MM.1S (cell line): Measurements from ENCODE around the gene PRM2.

Experiments used
- EZH2 ChIP-seq: fragments of 300-600 bp; sonication (generic); optimal IDR thresholded peaks from 2 replicates; pipeline ENCODE3; 2017; ENCODE audit warnings: low read depth, mild to moderate bottlenecking, antibody characterized with exemption, low read length, mixed read lengths
- EZH2phosphoT487 ChIP-seq: fragments of 300-600 bp; sonication (generic); IDR thresholded peaks from 2 replicates; pipeline ENCODE4 v1.6.1; 2018; ENCODE audit warnings: antibody characterized with exemption, low read length
- TF ChIP-seq, protein P1 (sequence below): fragments of 300-600 bp; sonication (generic); IDR thresholded peaks from 2 replicates; pipeline ENCODE4 v1.5.1; 2016; ENCODE audit warnings: antibody characterized with exemption, low read length, mixed read lengths

- TF ChIP-seq, protein P1, sequence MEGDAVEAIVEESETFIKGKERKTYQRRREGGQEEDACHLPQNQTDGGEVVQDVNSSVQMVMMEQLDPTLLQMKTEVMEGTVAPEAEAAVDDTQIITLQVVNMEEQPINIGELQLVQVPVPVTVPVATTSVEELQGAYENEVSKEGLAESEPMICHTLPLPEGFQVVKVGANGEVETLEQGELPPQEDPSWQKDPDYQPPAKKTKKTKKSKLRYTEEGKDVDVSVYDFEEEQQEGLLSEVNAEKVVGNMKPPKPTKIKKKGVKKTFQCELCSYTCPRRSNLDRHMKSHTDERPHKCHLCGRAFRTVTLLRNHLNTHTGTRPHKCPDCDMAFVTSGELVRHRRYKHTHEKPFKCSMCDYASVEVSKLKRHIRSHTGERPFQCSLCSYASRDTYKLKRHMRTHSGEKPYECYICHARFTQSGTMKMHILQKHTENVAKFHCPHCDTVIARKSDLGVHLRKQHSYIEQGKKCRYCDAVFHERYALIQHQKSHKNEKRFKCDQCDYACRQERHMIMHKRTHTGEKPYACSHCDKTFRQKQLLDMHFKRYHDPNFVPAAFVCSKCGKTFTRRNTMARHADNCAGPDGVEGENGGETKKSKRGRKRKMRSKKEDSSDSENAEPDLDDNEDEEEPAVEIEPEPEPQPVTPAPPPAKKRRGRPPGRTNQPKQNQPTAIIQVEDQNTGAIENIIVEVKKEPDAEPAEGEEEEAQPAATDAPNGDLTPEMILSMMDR, result no peak
- TF ChIP-seq EZH2 (no peak), EZH2phosphoT487 (no peak)
Measured at GRCh38 chr16:11296706-11297491, 20.6 kb upstream of the PRM2 start.
